Activated naive CD4-positive, alpha-beta T cell treated with anti-CD3 and anti-CD28 coated beads, Interleukin-2, amount 50 U/mL, for 24 hours (primary cell): ENCODE measurements around the gene MATCAP1.

Experiments
- H3K27ac Mint-ChIP-seq: one replicate; pipeline ENCODE4 v1.8.0; 2021; ENCODE audit warnings: mild to moderate bottlenecking, mixed read lengths
- H3K27me3 Mint-ChIP-seq: one replicate; pipeline ENCODE4 v1.8.0; 2021; ENCODE audit warnings: mixed read lengths
- H3K36me3 Mint-ChIP-seq: one replicate; pipeline ENCODE4 v1.8.0; 2021; ENCODE audit warnings: mixed read lengths
- H3K4me1 Mint-ChIP-seq: one replicate; pipeline ENCODE4 v1.8.0; 2021; ENCODE audit warnings: mixed read lengths
- H3K4me3 Mint-ChIP-seq: one replicate; pipeline ENCODE4 v1.8.0; 2021; ENCODE audit warnings: mild to moderate bottlenecking, mixed read lengths
- H3K9me3 Mint-ChIP-seq: one replicate; pipeline ENCODE4 v1.8.0; 2021; ENCODE audit warnings: mixed read lengths

The MATCAP1 gene

GRCh38 chr16:67148656-67149275 is 35.0 kb downstream of the MATCAP1 start:
- Mint-ChIP-seq H3K36me3 (peaks cover 19% of the 10 kb centered on the region), H3K4me1 (peaks cover 3% of the 10 kb centered on the region), H3K27ac (no peak overlapping the region), H3K27me3 (peaks cover 1% of the 10 kb centered on the region), H3K9me3 (no peaks in the 10 kb centered on the region), H3K4me3 (peak overlapping the region; percentile 54)

DNA sequence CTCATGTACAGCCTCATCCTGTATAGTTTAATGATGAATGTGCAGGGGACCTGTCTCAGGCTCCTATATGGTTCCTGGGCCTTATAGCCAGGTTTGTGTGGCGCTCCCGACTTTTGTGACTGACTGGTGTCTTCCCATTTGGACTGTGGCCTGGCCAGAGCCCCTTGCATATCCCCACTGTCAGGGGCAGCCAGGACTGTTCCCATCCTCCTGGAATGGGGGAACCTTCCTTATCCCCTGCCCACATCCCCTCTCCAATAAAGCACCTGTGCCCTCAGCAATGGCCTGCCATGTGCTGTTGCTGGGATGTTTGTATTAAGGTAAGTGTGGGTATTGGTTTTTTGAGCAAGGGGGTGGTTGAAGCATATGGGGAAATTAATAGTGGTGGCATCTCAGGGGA is 35.5 kb downstream of the MATCAP1 start:
- H3K4me3 Mint-ChIP-seq, result no peak overlapping the region
- no peaks in the 10 kb centered on the region for H3K9me3 Mint-ChIP-seq
- peaks cover 21% of the 10 kb centered on the region for H3K36me3 Mint-ChIP-seq
- H3K27ac Mint-ChIP-seq, result no peak overlapping the region
- H3K27me3 Mint-ChIP-seq, result peaks cover 1% of the 10 kb centered on the region
- H3K4me1 Mint-ChIP-seq, result peaks cover 3% of the 10 kb centered on the region

DNA sequence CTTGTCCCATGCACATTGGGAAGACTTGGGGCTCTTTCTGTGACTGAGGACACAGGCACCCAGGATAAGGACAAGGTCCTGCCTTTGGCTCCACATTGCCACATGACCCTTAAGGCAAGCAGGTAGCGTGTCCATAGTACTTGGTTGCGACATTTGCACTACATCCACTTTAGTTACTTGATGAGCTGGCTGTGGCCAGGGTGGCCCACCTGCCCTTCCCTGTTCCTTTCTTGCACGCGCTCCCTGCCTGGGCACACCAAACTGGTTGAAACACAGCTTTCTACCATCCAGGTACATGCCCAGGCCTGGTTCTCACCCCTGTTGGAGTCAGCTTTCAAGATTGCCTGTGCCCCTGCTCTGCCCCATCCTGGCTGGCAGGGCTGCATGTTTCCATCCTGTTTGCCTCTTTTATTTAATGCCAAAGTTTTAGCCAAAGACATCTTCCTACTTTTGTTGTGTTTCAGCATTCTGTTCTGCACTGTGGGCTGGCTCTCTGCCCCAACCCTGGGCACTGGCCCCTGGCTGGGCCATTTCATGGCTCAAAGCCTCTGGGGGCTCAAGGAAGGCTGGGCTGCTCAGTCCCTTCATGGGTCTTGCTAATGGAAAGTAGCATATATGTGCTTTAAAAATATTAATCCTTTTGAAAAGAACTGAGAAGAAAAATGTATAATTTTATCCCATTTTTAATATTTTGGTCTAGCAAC is 36.2 kb downstream of the MATCAP1 start:
- peaks cover 1% of the 10 kb centered on the region for H3K27me3 Mint-ChIP-seq
- peaks cover 25% of the 10 kb centered on the region for H3K36me3 Mint-ChIP-seq
- H3K4me1 Mint-ChIP-seq, result peaks cover 3% of the 10 kb centered on the region
- no peaks in the 10 kb centered on the region for H3K9me3 Mint-ChIP-seq
- H3K4me3 Mint-ChIP-seq, result no peak overlapping the region
- peak overlapping the region; percentile 25 for H3K27ac Mint-ChIP-seq

- Mint-ChIP-seq H3K9me3 (no peaks in the 10 kb centered on the region), H3K27ac (no peak overlapping the region), H3K4me3 (no peak overlapping the region), H3K27me3 (peaks cover 1% of the 10 kb centered on the region), H3K4me1 (peaks cover 3% of the 10 kb centered on the region), H3K36me3 (peaks cover 28% of the 10 kb centered on the region)
These were observed 37.0 kb downstream of the MATCAP1 start for GRCh38 chr16:67146523-67147357.

- no peaks in the 10 kb centered on the region for H3K9me3 Mint-ChIP-seq
- H3K36me3 Mint-ChIP-seq, result peaks cover 33% of the 10 kb centered on the region
- H3K4me1 Mint-ChIP-seq, result no peaks in the 10 kb centered on the region
- H3K4me3 Mint-ChIP-seq, result no peak overlapping the region
- peaks cover 1% of the 10 kb centered on the region for H3K27me3 Mint-ChIP-seq
- H3K27ac Mint-ChIP-seq, result no peak overlapping the region
These were observed 38.0 kb downstream of the MATCAP1 start for GRCh38 chr16:67145746-67146145.

GRCh38 chr16:67144943-67145342 is 38.8 kb downstream of the MATCAP1 start:
- H3K36me3 Mint-ChIP-seq, result peaks cover 36% of the 10 kb centered on the region
- H3K27me3 Mint-ChIP-seq, result peaks cover 1% of the 10 kb centered on the region
- H3K9me3 Mint-ChIP-seq, result no peaks in the 10 kb centered on the region
- H3K27ac Mint-ChIP-seq, result no peak overlapping the region
- H3K4me1 Mint-ChIP-seq, result no peaks in the 10 kb centered on the region
- no peak overlapping the region for H3K4me3 Mint-ChIP-seq

- H3K4me1 Mint-ChIP-seq, result no peaks in the 10 kb centered on the region
- no peaks in the 10 kb centered on the region for H3K27me3 Mint-ChIP-seq
- no peaks in the 10 kb centered on the region for H3K9me3 Mint-ChIP-seq
- H3K36me3 Mint-ChIP-seq, result peaks cover 29% of the 10 kb centered on the region
- H3K4me3 Mint-ChIP-seq, result no peak overlapping the region
- H3K27ac Mint-ChIP-seq, result no peak overlapping the region
These were observed 41.4 kb downstream of the MATCAP1 start for GRCh38 chr16:67142342-67142741.

GRCh38 chr16:67141391-67141790 is 42.4 kb downstream of the MATCAP1 start:
- Mint-ChIP-seq H3K27ac (no peak overlapping the region), H3K27me3 (no peaks in the 10 kb centered on the region), H3K36me3 (peaks cover 25% of the 10 kb centered on the region), H3K9me3 (no peaks in the 10 kb centered on the region), H3K4me3 (no peak overlapping the region), H3K4me1 (no peaks in the 10 kb centered on the region)

DNA sequence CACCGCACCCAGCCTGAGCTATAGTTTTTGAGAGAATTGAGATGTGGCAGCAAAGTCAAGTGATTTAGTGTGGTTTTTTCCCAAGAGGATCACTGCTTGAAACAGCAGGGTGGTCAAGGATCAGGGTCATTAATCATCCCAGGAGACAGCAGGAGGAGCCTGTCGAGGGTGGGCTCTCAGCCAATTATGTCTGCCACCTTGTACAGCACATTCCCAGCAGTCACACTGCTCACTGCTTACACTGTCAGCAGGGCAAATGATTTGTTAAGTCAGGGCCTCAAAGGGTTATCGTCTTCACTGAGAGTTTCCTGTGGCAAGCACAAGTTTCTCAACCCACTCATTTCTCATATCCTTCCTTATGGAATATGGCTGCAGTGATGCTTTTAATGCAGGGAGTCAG is 46.2 kb downstream of the MATCAP1 start:
- Mint-ChIP-seq H3K4me3 (no peak overlapping the region), H3K36me3 (peaks cover 17% of the 10 kb centered on the region), H3K9me3 (no peaks in the 10 kb centered on the region), H3K4me1 (no peaks in the 10 kb centered on the region), H3K27me3 (no peaks in the 10 kb centered on the region), H3K27ac (no peak overlapping the region)

DNA sequence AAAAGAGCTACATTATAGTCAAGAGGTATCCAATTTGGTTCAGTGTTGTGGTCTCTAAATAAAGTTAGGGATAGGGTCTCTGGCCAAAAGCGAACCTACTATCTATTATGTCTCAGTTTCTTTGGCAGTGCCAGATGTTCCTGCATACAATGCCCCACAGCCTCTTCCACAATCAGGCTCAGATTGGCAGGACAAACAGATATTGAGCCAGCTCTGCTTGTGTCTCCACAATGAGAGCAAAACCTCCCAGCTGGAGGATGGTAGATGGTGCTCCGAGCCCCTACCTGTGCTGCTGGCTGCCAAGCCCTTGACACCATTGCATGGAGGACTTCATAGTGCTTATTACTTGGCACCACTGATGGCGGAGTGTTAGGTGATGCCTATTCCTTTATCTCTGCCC is 54.3 kb downstream of the MATCAP1 start:
- H3K4me1 Mint-ChIP-seq, result no peaks in the 10 kb centered on the region
- peaks cover 17% of the 10 kb centered on the region for H3K36me3 Mint-ChIP-seq
- H3K4me3 Mint-ChIP-seq, result no peak overlapping the region
- no peaks in the 10 kb centered on the region for H3K9me3 Mint-ChIP-seq
- H3K27me3 Mint-ChIP-seq, result no peaks in the 10 kb centered on the region
- no peak overlapping the region for H3K27ac Mint-ChIP-seq

DNA sequence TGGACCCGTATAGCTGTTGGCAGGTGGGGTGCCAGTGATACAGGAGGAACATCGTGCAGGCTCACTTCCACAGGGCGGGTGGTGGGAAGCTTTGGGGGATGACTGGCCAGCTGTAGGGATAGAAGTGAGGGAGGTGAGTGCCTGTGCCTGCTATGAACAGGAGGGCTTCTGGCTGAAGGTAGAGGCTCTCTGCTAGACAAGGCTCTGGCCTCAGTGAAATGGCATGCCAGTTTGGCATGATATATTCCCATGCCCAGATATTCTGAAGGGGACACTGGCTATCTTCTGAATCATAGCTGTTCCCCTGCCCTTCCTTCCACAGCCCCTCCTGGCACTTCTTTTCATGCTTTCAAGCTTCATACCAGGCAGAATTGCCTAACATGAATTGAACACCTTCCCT is 54.9 kb downstream of the MATCAP1 start:
- H3K4me1 Mint-ChIP-seq, result no peaks in the 10 kb centered on the region
- peaks cover 17% of the 10 kb centered on the region for H3K36me3 Mint-ChIP-seq
- no peak overlapping the region for H3K27ac Mint-ChIP-seq
- no peak overlapping the region for H3K4me3 Mint-ChIP-seq
- no peaks in the 10 kb centered on the region for H3K27me3 Mint-ChIP-seq
- no peaks in the 10 kb centered on the region for H3K9me3 Mint-ChIP-seq

DNA sequence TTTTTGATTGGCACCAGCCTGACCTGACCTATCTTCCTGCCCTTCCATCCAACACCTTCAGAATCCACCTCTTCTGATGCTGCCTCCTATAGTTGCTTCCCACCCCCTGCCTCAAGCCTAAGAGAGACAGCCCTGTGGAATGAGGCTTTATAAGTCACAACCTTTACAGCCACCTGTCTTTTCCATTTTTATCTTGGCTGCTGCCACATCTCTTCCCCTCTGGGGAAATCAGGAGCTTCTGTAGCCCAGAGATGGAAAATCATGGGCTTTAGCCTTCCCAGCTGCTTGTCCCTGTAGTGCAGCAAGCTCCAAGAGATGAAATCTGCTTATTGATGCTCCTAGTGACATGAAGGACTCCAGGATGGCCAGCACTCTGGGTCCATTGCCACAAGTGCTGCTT is 55.3 kb downstream of the MATCAP1 start:
- Mint-ChIP-seq H3K4me1 (peaks cover 4% of the 10 kb centered on the region), H3K36me3 (peaks cover 21% of the 10 kb centered on the region), H3K27me3 (no peaks in the 10 kb centered on the region), H3K27ac (no peak overlapping the region), H3K4me3 (no peak overlapping the region), H3K9me3 (no peaks in the 10 kb centered on the region)
